LNCaP clone FGC (cell line): ENCODE measurements around the gene COBL.

Experiments
- DNase-seq: peaks from one replicate; pipeline ENCODE4 v3.0.0-alpha.2; 2011; ENCODE audit warnings: low read depth
- H3K4me3 ChIP-seq: 2 replicates; pipeline ENCODE4 v1.5.1; 2011; ENCODE audit warnings: mild to moderate bottlenecking, low read depth, low read length, control low read depth
- TF ChIP-seq, protein P1 (sequence below): IDR thresholded peaks from 2 replicates; pipeline ENCODE4 v1.5.1; 2012; ENCODE audit warnings: mild to moderate bottlenecking; ENCODE audit not compliant: control insufficient read depth, insufficient read depth; ENCODE audit errors: extremely low read depth

The COBL gene

DNA sequence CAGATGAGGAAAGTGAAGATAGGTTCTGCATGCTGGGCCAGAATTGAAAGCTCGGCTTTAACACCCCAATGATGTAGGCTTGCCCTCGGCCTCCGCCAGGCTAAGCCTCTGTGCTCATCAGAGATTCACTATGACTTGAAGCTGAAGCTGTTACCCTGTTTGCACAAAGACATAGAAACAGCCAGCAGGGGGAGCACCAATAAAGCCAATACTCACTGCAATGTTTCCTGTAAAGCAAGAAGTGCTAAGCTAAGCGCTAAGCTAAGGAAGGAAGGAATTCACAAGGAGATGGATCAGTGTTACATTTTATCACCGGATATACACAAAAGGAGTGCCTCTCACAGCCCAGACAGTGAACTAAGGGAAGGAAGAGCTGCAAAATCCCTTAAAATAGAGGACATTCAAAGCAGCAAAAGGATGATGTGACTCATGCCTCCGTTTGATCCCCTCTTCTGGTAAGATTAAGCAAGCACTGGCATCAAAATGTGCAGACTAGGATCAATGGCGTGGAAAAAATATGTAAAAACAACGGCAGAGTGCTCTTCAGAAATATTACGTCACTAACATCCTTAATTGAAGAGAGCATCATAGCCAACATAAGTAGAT lies 153.8 kb downstream of the COBL start:
- TF ChIP-seq, protein P1, sequence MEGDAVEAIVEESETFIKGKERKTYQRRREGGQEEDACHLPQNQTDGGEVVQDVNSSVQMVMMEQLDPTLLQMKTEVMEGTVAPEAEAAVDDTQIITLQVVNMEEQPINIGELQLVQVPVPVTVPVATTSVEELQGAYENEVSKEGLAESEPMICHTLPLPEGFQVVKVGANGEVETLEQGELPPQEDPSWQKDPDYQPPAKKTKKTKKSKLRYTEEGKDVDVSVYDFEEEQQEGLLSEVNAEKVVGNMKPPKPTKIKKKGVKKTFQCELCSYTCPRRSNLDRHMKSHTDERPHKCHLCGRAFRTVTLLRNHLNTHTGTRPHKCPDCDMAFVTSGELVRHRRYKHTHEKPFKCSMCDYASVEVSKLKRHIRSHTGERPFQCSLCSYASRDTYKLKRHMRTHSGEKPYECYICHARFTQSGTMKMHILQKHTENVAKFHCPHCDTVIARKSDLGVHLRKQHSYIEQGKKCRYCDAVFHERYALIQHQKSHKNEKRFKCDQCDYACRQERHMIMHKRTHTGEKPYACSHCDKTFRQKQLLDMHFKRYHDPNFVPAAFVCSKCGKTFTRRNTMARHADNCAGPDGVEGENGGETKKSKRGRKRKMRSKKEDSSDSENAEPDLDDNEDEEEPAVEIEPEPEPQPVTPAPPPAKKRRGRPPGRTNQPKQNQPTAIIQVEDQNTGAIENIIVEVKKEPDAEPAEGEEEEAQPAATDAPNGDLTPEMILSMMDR: peak; percentile 88
- no peak overlapping the region for H3K4me3 ChIP-seq

DNA sequence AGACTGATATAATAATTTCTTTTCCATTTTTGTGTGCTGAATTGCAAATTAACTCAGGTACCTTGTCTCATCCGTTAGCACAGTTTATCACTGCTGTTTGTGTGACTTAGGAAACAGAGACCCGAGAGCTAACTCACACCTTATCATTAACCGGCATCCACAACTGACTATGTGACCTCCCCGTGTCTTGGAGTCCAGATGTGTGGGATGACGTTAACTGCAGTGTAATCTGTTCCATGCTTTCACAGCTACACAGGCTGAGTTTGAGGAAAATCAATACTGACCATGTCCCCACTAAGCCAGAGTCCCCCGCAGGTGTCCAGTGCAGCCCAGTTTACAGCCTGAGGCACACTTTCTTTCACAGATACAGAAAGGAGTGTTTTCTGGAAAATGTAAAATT lies 154.7 kb downstream of the COBL start:
- DNase-seq: no peak
- TF ChIP-seq, protein P1: no peak

More for the DNA sequence above, 153.8 kb downstream of the COBL start:
- peak; percentile 86 for DNase-seq

DNA sequence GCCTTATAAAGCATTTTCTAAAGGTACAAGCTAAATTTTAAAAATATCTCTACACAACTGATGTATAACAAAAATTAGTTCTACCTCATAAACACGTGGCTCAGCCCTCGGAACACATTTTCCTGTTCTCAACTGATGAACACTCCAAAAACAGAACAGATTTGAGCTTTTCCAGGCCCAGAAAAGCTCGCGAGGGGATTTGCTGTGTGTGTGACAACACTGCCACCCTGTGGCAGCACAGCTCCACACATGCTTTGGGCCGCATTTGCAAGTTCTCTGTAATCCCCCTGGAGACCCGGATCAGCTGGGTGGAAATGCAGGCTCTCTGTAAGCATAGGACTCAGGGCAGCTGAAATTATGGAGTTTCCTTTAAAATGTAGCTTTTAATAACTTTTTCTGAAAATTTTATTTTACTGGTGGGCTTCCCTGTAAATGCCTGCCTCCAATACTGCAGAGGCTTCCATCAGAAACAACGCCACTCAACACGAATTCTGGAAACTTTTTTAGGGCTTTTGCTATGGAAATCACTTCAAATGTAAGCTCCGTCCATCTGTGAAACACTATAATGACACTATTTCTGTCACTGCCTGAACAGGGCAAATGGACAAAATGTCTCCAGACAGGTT lies 155.5 kb downstream of the COBL start:
- TF ChIP-seq, protein P1: peak; percentile 92
- H3K4me3 ChIP-seq: no peak overlapping the region
- DNase-seq: peak; percentile 28

More for the DNA sequence above, 154.7 kb downstream of the COBL start:
- no peak overlapping the region for H3K4me3 ChIP-seq

DNA sequence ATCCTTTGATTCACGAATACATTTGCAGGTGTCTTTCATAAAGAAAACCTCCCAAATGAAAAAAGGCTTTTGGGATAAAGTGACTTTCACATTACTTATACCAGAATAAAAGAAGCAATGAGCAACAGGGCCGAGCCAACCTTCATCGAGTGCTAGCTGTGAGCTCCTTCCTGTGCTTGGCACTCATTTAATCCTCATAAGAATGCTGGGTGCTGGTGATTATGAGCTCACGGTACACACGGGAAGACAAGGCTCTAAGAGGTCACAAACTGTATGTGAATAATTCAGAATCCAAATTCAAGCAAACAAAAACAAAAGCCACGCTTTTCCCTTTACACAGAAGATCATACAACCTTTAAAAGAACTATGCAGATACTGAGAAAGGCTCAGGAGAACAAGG lies 156.2 kb downstream of the COBL start:
- no peak overlapping the region for H3K4me3 ChIP-seq
- DNase-seq: no peak
- TF ChIP-seq, protein P1: no peak

- no peak overlapping the region for H3K4me3 ChIP-seq
- DNase-seq: no peak
- TF ChIP-seq, protein P1: no peak
Measured at GRCh38 chr7:51158742-51159445, 157.7 kb downstream of the COBL start.

DNA sequence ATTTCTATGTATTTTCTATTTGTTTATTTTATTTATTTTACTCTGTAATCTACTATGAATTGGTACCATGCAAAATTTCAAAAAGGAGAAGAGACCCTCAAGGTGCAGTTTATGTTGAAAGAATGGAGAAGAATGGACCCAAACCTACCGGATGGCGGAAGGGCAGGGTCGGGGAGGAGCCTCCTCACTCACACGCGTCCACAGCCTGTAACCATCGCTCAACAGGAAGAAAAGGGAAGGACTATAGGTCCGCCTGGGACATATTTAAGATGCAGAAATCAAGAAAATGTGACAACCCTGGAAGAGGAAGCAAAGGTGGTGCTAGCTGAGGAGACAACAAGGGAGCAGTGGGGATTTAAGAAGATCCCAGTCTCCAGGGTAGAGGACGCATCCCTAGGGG lies 158.4 kb downstream of the COBL start:
- TF ChIP-seq, protein P1: no peak
- no peak overlapping the region for H3K4me3 ChIP-seq
- no peak for DNase-seq
